ENCODE measurements around the gene PLCB1. TPM values are rescaled to one million over a fixed set of nuclear protein-coding genes. Genes with fewer than 3 reads are reported as not detected.

PLCB1 gene
- total RNA-seq, 1 experiment from 2014 or later: 0.06 TPM

- DNase-seq (ENCODE audit: low read depth): no peak
Observed at GRCh38 chr20:8129211-8129976, 2.7 kb upstream of the PLCB1 start.

GRCh38 chr20:8130840-8131526 lies 1.1 kb upstream of the PLCB1 start:
- no peak for DNase-seq (ENCODE audit: low read depth)

- no peak for DNase-seq (ENCODE audit: low read depth)
Observed at GRCh38 chr20:8132484-8133309, 631 bp downstream of the PLCB1 start.

- no peak for DNase-seq (ENCODE audit: low read depth)
Observed at GRCh38 chr20:8133310-8133768, 1.3 kb downstream of the PLCB1 start.

- DNase-seq (ENCODE audit: low read depth): no peak
Observed at GRCh38 chr20:8133851-8134451, 1.9 kb downstream of the PLCB1 start.

- DNase-seq (ENCODE audit: low read depth): no peak
Observed at GRCh38 chr20:8139899-8140298, 7.8 kb downstream of the PLCB1 start.

GRCh38 chr20:8143474-8143873 lies 11.4 kb downstream of the PLCB1 start:
- no peak for DNase-seq (ENCODE audit: low read depth)

GRCh38 chr20:8144282-8145245 lies 12.5 kb downstream of the PLCB1 start:
- DNase-seq (ENCODE audit: low read depth): peak; percentile 7

- DNase-seq (ENCODE audit: low read depth): no peak
Observed at GRCh38 chr20:8145246-8146168, 13.4 kb downstream of the PLCB1 start.

GRCh38 chr20:8147476-8147875 lies 15.4 kb downstream of the PLCB1 start:
- no peak for DNase-seq (ENCODE audit: low read depth)

- DNase-seq (ENCODE audit: low read depth): no peak
Observed at GRCh38 chr20:8148501-8148900, 16.4 kb downstream of the PLCB1 start.

- DNase-seq (ENCODE audit: low read depth): no peak
Observed at GRCh38 chr20:8150591-8150990, 18.5 kb downstream of the PLCB1 start.

- no peak for DNase-seq (ENCODE audit: low read depth)
Observed at GRCh38 chr20:8151372-8151771, 19.3 kb downstream of the PLCB1 start.

GRCh38 chr20:8152183-8152582 lies 20.1 kb downstream of the PLCB1 start:
- DNase-seq (ENCODE audit: low read depth): no peak

GRCh38 chr20:8152847-8153246 lies 20.8 kb downstream of the PLCB1 start:
- no peak for DNase-seq (ENCODE audit: low read depth)

GRCh38 chr20:8153281-8153908 lies 21.3 kb downstream of the PLCB1 start:
- DNase-seq (ENCODE audit: low read depth): no peak

GRCh38 chr20:8154638-8155037 lies 22.6 kb downstream of the PLCB1 start:
- DNase-seq (ENCODE audit: low read depth): no peak

GRCh38 chr20:8155229-8155628 lies 23.2 kb downstream of the PLCB1 start:
- DNase-seq (ENCODE audit: low read depth): no peak

- DNase-seq (ENCODE audit: low read depth): no peak
Observed at GRCh38 chr20:8155812-8156211, 23.7 kb downstream of the PLCB1 start.
